ENCODE data around the gene ECSCR.

The ECSCR gene

DNA sequence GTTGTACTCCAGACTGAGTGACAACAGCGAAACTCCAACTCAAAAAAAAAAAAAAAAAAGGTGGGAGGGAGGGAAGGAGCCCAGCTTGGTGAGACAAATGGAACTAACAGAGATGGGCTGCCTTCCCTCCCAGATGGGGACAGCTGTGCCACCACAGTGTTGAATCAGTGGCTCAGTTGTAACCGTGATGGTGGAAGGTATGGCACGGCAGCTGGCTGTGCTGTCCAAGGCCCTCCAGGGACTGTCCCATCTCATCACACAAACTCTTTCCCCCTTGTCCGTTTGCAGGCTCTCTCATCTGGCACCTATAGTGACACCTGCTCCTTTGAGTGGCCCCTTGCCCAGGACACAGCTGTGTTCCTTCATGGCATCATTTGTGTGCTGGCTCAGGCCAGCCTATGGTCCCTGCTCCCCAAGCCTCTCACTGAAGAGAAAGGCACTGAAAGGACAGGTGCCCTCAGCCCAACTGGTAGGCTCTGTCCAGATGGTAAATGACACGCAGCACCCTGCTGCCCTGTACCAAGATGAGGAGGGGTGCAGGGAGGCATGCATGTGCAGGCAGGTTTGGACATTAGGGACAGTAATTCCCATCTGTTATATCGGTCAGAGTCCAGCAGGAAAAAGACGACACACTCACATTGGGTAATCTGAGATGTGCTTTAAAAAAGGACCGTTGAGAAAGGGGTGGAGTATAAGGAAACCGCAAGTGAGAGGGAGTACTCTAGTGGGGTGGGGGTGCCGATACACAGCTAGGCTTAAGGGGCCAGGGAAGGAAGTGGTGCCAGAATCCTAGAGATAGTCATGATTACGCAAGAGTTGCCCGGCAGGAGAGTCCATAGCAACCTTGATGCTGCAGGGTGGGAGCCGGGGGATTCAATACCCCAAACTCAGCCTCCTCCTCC is 12.6 kb upstream of the ECSCR start:
- DNase-seq (ENCODE audit: low spot score): no peak

GRCh38 chr5:139473565-139473964 is 11.0 kb upstream of the ECSCR start:
- DNase-seq (ENCODE audit: low spot score): no peak

- DNase-seq (ENCODE audit: low spot score): no peak
Observed at GRCh38 chr5:139473105-139473504, 10.6 kb upstream of the ECSCR start.

DNA sequence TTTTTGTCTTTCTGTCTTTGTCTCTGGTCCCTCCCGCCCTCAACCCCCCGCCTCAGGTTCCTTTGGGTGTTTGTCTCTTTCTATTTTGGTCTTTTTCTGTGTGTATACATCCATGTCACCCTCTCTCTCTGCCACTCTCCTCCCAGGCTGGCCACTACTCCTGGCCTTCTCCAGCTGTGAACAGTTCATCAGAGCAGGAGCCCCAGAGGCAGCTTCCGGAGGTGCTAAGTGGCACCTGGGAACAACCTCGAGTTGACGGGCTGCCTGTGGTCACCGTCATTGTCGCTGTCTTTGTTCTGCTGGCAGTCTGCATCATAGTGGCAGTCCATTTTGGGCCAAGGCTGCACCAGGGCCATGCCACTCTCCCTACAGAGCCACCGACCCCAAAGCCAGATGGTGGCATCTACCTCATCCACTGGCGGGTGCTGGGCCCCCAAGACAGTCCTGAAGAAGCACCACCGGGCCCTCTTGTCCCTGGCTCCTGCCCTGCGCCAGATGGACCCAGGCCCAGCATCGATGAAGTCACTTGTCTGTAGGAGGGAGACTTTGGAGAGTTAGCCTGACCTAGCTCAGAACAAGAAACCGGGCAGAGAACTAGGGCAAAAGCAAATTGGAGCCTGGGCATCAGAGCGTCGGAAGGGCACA is 10.0 kb upstream of the ECSCR start:
- DNase-seq (ENCODE audit: low spot score): no peak

GRCh38 chr5:139470821-139471300 is 8.3 kb upstream of the ECSCR start, which contains the start of gene SMIM33:
TSS of gene SMIM33 (plus strand) at chr5:139471004. CDS start at chr5:139471122, 118 bp downstream.
- DNase-seq (ENCODE audit: low spot score): no peak

DNA sequence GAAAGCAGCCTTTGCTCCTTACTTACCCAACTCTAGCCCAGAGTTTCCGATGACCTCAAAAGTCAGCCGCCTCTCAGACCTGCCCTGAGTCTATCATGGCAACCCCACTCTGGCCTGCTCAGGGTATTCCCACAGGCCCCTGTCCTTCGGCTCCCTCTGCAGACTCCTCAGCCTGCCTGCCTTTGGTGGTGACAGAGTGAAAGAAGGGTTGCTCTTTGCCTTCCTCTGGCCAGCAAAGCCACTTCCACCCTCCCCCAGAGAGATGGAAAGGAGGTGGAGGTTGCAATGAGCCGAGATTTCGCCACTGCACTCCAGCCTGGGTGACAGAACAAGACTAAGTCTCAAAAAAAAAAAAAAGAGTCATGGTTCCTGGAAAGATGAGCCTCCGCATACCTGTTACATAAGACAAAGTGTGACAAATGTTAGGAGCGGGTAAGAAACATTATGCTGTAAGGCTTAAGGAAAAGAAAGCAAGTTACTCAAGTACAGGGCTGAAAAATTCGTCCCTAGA is 5.9 kb upstream of the ECSCR start:
- DNase-seq (ENCODE audit: low spot score): no peak

GRCh38 chr5:139461698-139462097 is 845 bp downstream of the ECSCR start:
- no peak for DNase-seq (ENCODE audit: low spot score)

GRCh38 chr5:139461176-139461575 is 1.4 kb downstream of the ECSCR start:
- DNase-seq (ENCODE audit: low spot score): no peak

DNA sequence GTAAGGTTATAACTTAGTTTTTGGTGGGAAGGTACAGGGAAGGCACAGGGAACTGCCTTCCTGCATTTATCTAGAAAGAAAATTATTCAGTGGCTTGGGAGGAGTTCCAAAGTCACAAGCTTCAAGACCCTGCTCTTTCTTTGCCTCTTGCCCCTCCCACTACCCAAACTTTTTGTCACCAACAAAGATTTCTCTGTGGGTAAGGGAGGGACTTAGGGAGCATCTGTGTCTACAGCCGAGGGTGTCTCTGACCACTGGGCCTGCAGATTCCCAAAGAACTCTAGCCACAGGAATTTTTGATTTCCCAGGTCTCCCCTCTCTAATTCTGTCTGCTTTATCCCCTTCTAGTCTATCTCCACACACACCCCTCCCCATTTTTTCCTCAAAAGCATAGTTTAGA is 2.1 kb downstream of the ECSCR start:
- DNase-seq (ENCODE audit: low spot score): no peak

DNA sequence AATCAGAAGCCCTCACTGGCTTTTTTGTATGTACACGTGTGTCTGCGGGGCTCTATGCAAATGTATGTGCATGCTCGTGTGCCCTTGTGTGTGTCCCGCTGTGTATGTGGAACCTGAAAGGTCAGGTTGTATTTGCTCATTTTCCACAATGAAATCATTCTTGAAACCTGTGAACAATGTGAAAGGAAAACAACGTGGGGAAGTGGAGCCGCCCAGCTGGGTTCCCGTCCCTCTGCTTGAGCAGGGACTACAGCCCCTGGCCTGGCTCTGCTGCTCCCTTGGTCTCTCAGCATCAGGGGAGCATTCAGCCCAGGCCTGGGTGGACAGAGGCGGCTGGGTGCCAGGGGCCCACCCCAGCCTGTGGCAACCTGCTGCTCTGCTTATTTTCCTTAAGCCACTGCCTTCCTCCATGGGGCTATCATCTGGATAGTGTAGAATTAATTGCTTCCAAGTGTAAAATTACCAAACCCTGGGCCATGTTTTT is 3.0 kb downstream of the ECSCR start:
- no peak for DNase-seq (ENCODE audit: low spot score)

DNA sequence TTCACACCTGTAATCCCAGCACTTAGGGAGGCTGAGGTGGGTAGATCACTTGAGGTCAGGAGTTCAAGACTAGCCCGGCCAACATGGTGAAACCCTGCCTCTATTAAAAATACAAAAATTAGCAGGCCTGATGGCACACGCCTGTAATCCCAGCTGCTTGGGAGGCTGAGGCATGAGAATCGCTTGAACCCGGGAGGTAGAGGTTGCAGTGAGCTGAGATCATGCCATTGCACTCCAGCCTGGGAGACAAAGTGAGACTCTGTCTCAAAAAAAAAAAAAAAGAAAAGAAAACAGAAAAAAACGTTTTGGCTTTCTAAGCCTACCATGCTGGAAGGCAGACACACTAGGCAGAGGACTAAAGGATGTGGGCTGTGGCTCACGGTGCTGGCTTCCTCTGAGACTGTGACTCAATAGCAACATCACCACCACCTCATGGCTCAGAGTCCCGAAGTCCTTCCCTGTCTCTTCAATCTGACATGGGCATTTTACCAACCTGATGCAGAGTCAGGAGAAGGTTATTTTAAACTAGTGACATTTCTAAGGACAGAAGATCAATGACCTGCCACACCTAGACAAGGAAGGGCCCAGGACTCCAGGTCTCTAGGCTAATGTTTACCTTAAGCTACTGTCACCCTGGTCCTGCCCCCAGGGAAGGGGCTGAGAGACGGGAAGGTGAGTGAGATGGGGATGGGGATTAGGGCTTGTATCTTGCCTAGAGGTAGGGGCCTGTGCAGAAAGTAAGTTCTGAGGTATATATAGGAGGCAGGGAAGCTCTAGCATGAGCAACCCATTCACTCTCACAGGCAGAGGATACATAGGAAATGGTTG is 3.7 kb downstream of the ECSCR start:
- DNase-seq (ENCODE audit: low spot score): no peak

DNA sequence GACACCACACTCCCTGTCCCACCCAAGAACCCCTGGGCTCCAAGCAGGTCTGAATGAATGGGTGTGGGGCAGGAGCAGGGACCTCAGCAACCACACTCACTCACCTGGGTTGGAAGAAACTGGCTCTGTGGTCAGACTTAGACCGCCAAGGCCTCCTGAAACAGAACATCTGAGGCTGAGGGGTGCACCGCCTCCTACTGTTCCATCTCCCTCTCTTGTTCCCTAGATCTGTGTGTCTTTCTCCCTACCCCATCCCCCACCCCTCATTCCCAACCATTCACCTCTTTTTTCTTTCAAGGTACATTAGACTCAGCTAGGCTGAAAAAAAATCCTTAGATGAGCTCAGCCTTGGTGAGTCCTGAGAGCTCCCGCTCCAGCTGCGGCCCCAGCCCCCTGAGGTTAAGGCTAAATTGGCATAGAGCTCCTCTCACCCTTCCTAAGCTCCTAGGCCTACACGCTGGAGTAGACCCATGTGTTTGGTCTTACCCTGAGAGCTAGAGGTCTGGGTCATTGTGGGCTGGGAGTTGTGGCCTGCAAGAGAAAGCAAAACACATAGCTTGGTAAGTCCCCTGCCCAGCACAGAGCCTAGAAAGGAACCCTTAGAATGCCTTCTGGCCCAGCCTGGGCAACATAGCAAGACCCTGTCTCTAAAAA is 4.8 kb downstream of the ECSCR start:
- DNase-seq (ENCODE audit: low spot score): no peak

- DNase-seq (ENCODE audit: low spot score): no peak
Observed at GRCh38 chr5:139457241-139457640, 5.3 kb downstream of the ECSCR start.

DNA sequence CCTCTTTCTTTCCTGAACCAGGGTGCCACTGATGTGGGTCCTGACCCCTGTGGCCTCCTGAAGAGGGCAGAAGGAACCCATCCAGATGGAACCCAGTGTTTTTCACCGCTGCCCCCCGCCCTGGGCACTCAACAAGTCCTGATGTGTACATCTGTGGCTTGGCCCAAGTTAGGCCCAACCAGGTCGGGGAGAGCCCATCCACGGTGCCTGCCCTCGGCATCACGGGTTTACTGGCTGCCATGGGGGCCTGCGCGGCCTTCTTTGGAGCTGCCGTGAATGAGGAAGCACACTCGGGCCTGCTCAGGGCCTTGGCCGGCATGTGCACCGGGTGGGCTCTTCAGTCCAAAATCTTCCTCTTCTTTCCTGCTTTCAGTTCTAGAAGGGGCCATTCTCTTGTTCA is 5.8 kb downstream of the ECSCR start:
- no peak for DNase-seq (ENCODE audit: low spot score)

DNA sequence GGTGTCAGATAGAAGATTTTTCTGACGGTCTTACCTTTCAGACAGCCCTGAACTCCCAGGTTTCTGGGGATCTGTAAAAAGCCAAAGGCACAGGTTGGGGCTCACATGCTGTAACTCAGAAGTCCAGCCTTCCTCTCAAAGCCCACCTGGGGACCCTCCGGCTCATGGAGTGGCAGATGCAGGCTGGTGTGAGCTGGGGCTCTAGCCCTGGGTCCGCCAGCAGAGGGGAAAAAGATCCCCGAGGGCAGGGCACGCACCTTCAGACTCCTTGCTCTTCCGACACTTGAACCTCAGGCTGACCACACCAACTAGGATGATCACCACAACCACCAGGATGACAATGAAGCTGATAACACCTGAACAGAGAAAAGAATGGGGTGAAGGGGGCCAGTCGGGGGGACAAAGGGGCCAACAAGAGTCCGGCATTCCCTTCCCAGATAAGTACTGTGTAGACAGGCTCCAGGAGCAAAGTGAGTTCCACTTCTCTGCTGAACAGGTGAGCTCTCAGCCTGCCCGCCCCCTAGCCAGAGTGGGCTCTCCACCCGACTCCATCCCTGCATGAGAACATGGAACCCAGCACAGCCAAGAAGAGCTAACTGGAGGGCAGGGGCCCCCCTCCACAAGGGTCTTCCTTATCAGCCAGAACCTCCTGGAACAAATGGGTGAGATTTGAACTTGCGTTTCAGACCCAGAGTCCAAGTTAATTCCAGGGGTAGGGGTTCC is 7.8 kb downstream of the ECSCR start:
- DNase-seq (ENCODE audit: low spot score): no peak

DNA sequence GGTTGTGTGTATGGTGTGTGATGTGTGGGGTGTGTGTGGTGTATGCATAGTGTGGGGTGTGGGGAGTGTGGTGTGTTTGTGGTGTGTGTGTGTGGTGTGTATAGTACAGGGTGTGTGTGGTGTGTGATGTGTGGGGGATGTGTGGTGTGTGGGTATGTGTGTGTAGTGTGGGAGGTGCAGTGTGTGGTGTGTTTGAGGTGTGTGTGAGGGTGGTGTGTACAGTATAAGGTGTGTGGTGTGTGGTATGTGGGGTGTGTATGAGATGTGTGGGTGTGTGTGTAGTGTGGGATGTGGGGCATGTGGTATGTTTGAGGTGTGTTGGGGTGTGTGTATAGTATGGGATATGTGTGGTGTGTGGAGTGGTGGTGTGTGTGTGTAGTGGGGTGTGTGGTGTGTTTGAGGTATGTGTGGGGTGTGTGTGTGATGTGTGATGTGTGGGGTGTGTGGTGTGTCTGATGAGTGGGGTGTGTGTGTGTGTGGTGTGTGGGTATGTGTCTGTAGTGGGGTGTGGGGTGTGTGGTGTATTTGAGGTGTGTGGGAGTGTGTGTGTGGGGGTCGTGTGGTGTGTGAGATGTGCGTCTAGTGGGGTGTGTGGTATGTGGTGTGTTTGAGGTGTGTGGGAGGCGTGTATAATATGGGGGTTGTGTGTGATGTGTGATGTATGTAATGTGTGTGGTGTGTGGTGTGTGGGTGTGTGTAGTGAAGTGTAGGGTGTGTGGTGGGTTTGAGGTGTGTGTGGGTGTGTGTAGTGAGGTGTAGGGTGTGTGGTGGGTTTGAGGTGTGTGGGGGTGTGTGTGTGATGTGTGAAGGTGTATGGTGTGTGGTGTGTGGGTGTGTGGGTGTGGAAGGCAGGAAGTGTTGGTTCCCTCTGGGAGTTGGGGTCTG is 8.6 kb downstream of the ECSCR start:
- DNase-seq (ENCODE audit: low spot score): no peak

DNA sequence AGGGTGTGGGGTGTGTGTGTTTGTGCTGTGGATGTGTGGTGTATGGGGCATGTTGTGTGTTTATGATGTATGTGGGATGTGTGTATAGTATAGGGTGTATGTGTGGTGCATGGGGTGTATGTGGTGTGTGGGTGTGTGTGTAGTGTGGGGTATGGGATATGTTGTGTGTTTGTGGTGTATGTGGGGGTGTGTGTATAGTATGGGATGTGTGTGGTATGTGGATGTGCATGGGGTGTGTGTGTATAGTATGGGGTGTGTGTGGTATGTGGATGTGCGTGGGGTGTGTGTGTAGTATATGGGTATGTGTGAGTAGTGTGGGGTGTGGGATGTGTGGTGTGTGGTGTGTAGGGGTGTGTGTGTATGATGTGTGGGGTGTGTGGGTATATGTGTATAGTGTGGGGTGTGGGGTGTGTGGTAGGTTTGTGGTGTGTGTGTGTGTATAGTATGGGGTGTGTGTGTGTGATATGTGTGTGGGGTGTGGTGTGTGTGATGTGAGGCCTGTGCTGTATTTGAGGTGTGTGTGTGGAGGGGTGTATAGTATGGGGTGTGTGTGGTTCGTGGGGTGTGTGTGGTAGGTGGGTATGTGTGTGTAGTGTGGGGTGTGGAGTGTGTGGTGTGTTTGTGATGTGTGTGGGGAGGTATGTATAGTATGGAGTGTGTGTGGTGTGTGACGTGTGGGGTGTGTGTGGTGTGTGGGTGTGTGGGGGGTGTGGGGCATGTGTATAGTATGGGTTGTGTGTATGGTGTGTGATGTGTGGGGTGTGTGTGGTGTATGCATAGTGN is 10.5 kb downstream of the ECSCR start:
- DNase-seq (ENCODE audit: low spot score): no peak

- DNase-seq (ENCODE audit: low spot score): no peak
Observed at GRCh38 chr5:139451176-139451575, 11.4 kb downstream of the ECSCR start.

All from SK-N-DZ (cell line).